ENCODE data around the gene U2AF2.
"Not testable (repeated sequence)": the region's sequence is repeated elsewhere in the genome, so short reads cannot be mapped to it uniquely, and the experiment has no call there.

GRCh38 chr19:55717879-55718711 lies 63.3 kb downstream of the U2AF2 start:
- TF ChIP-seq MAFK (IDR thresholded peaks at IDR 0.05; ENCODE audit: low read depth, low read length); CTCF (IDR thresholded peaks at IDR 0.05; ENCODE audit: control extremely low read depth in 1 of 3, insufficient read depth in 1 of 3, low read depth in 1 of 3, low read length in 3 of 3); YY1 (IDR thresholded peaks at IDR 0.05; ENCODE audit: low read depth, low read length); EZH2 (IDR thresholded peaks at IDR 0.05; ENCODE audit: low read depth, low read length, severe bottlenecking): not testable (repeated sequence)

Data from H1 (cell line).